GM23338 (cell line): ENCODE results near the gene IDS. TPM values are rescaled to one million over a fixed set of nuclear protein-coding genes. Genes with fewer than 3 reads are reported as not detected.

Source experiments
- ATAC-seq: fragments of 200-7000 bp; cut with Tn5 transposase; 3 replicates; pipeline ENCODE4 v1.9.1; 2020
- DNase-seq: peaks from one replicate; pipeline ENCODE4 v3.0.0-alpha.2; 2015; ENCODE audit warnings: low spot score
- H2AFZ ChIP-seq: fragments of 200-600 bp; sonication (generic); 2 replicates; pipeline ENCODE4 v1.8.0; 2016; ENCODE audit warnings: antibody characterized with exemption, mild to moderate bottlenecking, moderate library complexity
- H3F3A ChIP-seq: fragments of 200-600 bp; sonication (generic); replicated peaks from 2 replicates; pipeline ENCODE4 v1.8.0; 2017; ENCODE audit warnings: antibody characterized with exemption, mixed run types, low read depth
- H3K27ac ChIP-seq: fragments of 200-600 bp; sonication (generic); 2 replicates; pipeline ENCODE4 v1.6.1; 2016; ENCODE audit warnings: low read depth
- H3K27me3 ChIP-seq: fragments of 200-600 bp; sonication (generic); 2 replicates; pipeline ENCODE4 v1.8.0; 2016; ENCODE audit warnings: mild to moderate bottlenecking, mixed run types, moderate library complexity; ENCODE audit not compliant: insufficient read depth
- H3K36me3 ChIP-seq: fragments of 200-600 bp; sonication (generic); 2 replicates; pipeline ENCODE4 v1.8.0; 2016; ENCODE audit warnings: mild to moderate bottlenecking; ENCODE audit not compliant: insufficient read depth
- H3K4me1 ChIP-seq: fragments of 200-600 bp; sonication (generic); 2 replicates; pipeline ENCODE4 v1.8.0; 2016; ENCODE audit warnings: mild to moderate bottlenecking, moderate library complexity; ENCODE audit not compliant: insufficient read depth
- H3K4me2 ChIP-seq: fragments of 200-600 bp; sonication (generic); 2 replicates; pipeline ENCODE4 v1.7.1; 2017; ENCODE audit warnings: mixed run types
- H3K4me3 ChIP-seq: fragments of 200-600 bp; sonication (generic); 2 replicates; pipeline ENCODE4 v1.6.1; 2016; ENCODE audit warnings: mixed run types
- H3K79me2 ChIP-seq: fragments of 200-600 bp; sonication (generic); replicated peaks from 2 replicates; pipeline ENCODE4 v1.8.0; 2017; ENCODE audit warnings: mild to moderate bottlenecking; ENCODE audit not compliant: insufficient read depth
- H3K9me2 ChIP-seq: fragments of 200-600 bp; sonication (generic); 2 replicates; pipeline ENCODE4 v1.8.0; 2017; ENCODE audit not compliant: insufficient read depth
- H4K20me1 ChIP-seq: fragments of 200-600 bp; sonication (generic); replicated peaks from 2 replicates; pipeline ENCODE4 v1.8.0; 2017; ENCODE audit warnings: mild to moderate bottlenecking; ENCODE audit not compliant: insufficient read depth
- H3K27ac Mint-ChIP-seq: 2 replicates; pipeline ENCODE4 v1.8.0; 2020; ENCODE audit warnings: inconsistent platforms, mild to moderate bottlenecking, moderate library complexity, mixed read lengths
- H3K27me3 Mint-ChIP-seq: 3 replicates; pipeline ENCODE4 v1.8.0; 2022; ENCODE audit warnings: low read depth, mild to moderate bottlenecking, moderate library complexity, mixed read lengths, inconsistent platforms; ENCODE audit not compliant: insufficient read depth, poor library complexity
- H3K36me3 Mint-ChIP-seq: 3 replicates; pipeline ENCODE4 v1.8.0; 2021; ENCODE audit warnings: low read depth, mild to moderate bottlenecking, inconsistent platforms, moderate library complexity, mixed read lengths
- H3K4me1 Mint-ChIP-seq: 3 replicates; pipeline ENCODE4 v1.8.0; 2020; ENCODE audit warnings: mild to moderate bottlenecking, inconsistent platforms, mixed read lengths
- H3K4me3 Mint-ChIP-seq: 3 replicates; pipeline ENCODE4 v1.8.0; 2021; ENCODE audit warnings: moderate library complexity, mild to moderate bottlenecking, inconsistent platforms, mixed read lengths
- H3K9me3 Mint-ChIP-seq: 3 replicates; pipeline ENCODE4 v1.8.0; 2020; ENCODE audit warnings: moderate library complexity, mild to moderate bottlenecking, inconsistent platforms, mixed read lengths
- CREB1 ChIP-seq: fragments of 250-450 bp; sonication (Bioruptor Pico); IDR thresholded peaks from 2 replicates; pipeline ENCODE4 v1.5.0; 2020; ENCODE audit warnings: low read depth, mild to moderate bottlenecking, moderate library complexity
- EZH2 ChIP-seq: fragments of 200-600 bp; sonication (generic); IDR thresholded peaks from one replicate; pipeline ENCODE4 v1.8.0; 2017; ENCODE audit warnings: antibody characterized with exemption, mild to moderate bottlenecking, low read depth; ENCODE audit not compliant: unreplicated experiment
- EZH2phosphoT487 ChIP-seq: fragments of 200-600 bp; sonication (generic); IDR thresholded peaks from one replicate; pipeline ENCODE4 v1.8.1; 2018; ENCODE audit warnings: antibody characterized with exemption; ENCODE audit not compliant: unreplicated experiment
- JUNB ChIP-seq: IDR thresholded peaks from one replicate; pipeline ENCODE4 v1.6.1; 2016; ENCODE audit warnings: antibody characterized with exemption; ENCODE audit not compliant: unreplicated experiment
- NANOG ChIP-seq: IDR thresholded peaks from 2 replicates; pipeline ENCODE4 v1.6.1; 2016; ENCODE audit warnings: antibody characterized with exemption, borderline replicate concordance
- POLR2AphosphoS5 ChIP-seq: IDR thresholded peaks from 2 replicates; pipeline ENCODE4 v1.6.1; 2016; ENCODE audit warnings: antibody characterized with exemption, low read depth
- STAT1 ChIP-seq: IDR thresholded peaks from one replicate; pipeline ENCODE4 v1.6.1; 2016; ENCODE audit warnings: antibody characterized with exemption; ENCODE audit not compliant: unreplicated experiment
- ZNF114 ChIP-seq: fragments of 250-450 bp; sonication (Bioruptor Pico); IDR thresholded peaks from 2 replicates; pipeline ENCODE4 v1.5.0; 2020; ENCODE audit warnings: mild to moderate bottlenecking, moderate library complexity
- ZNF331 ChIP-seq: fragments of 250-450 bp; sonication (Bioruptor Pico); IDR thresholded peaks from 2 replicates; pipeline ENCODE4 v1.5.0; 2020; ENCODE audit warnings: low read depth, mild to moderate bottlenecking, moderate library complexity
- polyA plus RNA-seq: library from polyadenylated mRNA; unstranded; fragments of >200 nt; fragmentation: Nextera tagmentation; extraction: Ambion mirVana; gene quantifications from 2 replicates; pipeline ENCODE4 v1.2.1, GENCODE V29; 2016
- total RNA-seq: library from RNA; depleted of rRNA; stranded (reverse); fragments of >200 nt; shearing (Covaris generic); gene quantifications from 2 replicates; pipeline ENCODE4 v1.2.3, GENCODE V29; 2014
- TF ChIP-seq, protein P1 (sequence below), 2 experiments: fragments of 200-600 bp in 1 of 2; sonication (generic) in 1 of 2; conservative IDR thresholded peaks; 2 replicates each; pipeline versions ENCODE4 v1.5.1 to v1.6.1; 2016 to 2017; ENCODE audit warnings: antibody characterized with exemption in 2 of 2, low read depth in 2 of 2, mild to moderate bottlenecking in 2 of 2, moderate library complexity in 1 of 2
- TF ChIP-seq, protein P2 (sequence below): IDR thresholded peaks from 2 replicates; pipeline ENCODE4 v1.6.1; 2016; ENCODE audit warnings: antibody characterized with exemption
- TF ChIP-seq, protein P3 (sequence below): fragments of 250-450 bp; sonication (Bioruptor Pico); IDR thresholded peaks from 2 replicates; pipeline ENCODE4 v1.5.0; 2020; ENCODE audit warnings: mild to moderate bottlenecking, moderate library complexity
- TF ChIP-seq, protein P4 (sequence below): IDR thresholded peaks from one replicate; pipeline ENCODE4 v1.6.1; 2018; ENCODE audit warnings: antibody characterized with exemption; ENCODE audit not compliant: unreplicated experiment

The IDS gene
- total and polyA plus RNA-seq, 2 experiments from 2014 or later = 8.2 to 12.3 TPM

DNA sequence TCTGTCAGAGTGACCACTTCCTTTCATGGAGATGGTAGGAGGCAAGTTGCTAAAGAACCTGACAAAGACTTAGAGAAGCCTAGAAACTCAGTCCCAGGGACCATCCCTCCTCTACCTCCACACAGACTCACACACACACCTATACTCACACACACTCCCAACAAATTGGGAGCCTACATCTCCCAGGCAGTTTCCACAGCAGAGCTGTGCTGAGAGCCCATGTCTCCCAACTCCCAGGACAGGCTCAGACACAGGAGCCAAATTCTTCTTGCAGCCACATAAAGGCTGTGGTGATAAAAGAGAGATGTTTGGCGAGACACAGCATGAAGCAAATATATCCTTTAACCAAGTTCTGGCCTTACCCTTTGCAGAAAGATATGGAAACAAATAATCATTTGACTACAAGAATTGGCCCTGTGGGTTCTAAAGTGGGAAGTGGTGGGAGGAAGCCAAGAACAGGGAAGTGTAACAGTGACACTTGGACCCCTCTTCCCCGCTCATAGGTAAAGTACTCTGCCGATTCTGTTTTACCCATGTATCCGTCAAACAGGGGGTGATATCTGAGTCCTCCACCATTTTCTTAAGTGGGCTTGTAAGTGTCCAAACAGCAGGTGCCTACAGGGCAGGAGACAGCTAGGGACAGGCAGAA is 11.0 kb upstream of the IDS start:
- Mint-ChIP-seq H3K27ac (no peak overlapping the region), H3K4me1 (peaks cover 2% of the 10 kb centered on the region; the same call in 2 of the 3 replicates), H3K4me3 (no peak overlapping the region), H3K36me3 (no peaks in the 10 kb centered on the region), H3K9me3 (no peaks in the 10 kb centered on the region), H3K27me3 (peaks cover 2% of the 10 kb centered on the region)
- DNase-seq = no peak
- Histone ChIP-seq H3F3A (no peaks in the 10 kb centered on the region), H3K27ac (no peak overlapping the region), H3K4me1 (no peaks in the 10 kb centered on the region), H2AFZ (no peak overlapping the region), H3K79me2 (no peaks in the 10 kb centered on the region), H3K9me2 (no peaks in the 10 kb centered on the region), H3K27me3 (no peaks in the 10 kb centered on the region), H3K4me2 (no peak overlapping the region), H3K36me3 (no peaks in the 10 kb centered on the region), H3K4me3 (no peak overlapping the region), H4K20me1 (no peaks in the 10 kb centered on the region)
- TF ChIP-seq EZH2 = no peak
- TF ChIP-seq, protein P1, sequence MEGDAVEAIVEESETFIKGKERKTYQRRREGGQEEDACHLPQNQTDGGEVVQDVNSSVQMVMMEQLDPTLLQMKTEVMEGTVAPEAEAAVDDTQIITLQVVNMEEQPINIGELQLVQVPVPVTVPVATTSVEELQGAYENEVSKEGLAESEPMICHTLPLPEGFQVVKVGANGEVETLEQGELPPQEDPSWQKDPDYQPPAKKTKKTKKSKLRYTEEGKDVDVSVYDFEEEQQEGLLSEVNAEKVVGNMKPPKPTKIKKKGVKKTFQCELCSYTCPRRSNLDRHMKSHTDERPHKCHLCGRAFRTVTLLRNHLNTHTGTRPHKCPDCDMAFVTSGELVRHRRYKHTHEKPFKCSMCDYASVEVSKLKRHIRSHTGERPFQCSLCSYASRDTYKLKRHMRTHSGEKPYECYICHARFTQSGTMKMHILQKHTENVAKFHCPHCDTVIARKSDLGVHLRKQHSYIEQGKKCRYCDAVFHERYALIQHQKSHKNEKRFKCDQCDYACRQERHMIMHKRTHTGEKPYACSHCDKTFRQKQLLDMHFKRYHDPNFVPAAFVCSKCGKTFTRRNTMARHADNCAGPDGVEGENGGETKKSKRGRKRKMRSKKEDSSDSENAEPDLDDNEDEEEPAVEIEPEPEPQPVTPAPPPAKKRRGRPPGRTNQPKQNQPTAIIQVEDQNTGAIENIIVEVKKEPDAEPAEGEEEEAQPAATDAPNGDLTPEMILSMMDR (conservative IDR thresholded peaks at IDR 0.05; ENCODE audit: low read depth in 2 of 2) = no peak
- no peak for TF ChIP-seq CREB1 (CRISPR knock-in tag)
- TF ChIP-seq, protein P2, sequence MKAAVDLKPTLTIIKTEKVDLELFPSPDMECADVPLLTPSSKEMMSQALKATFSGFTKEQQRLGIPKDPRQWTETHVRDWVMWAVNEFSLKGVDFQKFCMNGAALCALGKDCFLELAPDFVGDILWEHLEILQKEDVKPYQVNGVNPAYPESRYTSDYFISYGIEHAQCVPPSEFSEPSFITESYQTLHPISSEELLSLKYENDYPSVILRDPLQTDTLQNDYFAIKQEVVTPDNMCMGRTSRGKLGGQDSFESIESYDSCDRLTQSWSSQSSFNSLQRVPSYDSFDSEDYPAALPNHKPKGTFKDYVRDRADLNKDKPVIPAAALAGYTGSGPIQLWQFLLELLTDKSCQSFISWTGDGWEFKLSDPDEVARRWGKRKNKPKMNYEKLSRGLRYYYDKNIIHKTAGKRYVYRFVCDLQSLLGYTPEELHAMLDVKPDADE = no peak
- no peak for TF ChIP-seq EZH2phosphoT487
- TF ChIP-seq, protein P3, sequence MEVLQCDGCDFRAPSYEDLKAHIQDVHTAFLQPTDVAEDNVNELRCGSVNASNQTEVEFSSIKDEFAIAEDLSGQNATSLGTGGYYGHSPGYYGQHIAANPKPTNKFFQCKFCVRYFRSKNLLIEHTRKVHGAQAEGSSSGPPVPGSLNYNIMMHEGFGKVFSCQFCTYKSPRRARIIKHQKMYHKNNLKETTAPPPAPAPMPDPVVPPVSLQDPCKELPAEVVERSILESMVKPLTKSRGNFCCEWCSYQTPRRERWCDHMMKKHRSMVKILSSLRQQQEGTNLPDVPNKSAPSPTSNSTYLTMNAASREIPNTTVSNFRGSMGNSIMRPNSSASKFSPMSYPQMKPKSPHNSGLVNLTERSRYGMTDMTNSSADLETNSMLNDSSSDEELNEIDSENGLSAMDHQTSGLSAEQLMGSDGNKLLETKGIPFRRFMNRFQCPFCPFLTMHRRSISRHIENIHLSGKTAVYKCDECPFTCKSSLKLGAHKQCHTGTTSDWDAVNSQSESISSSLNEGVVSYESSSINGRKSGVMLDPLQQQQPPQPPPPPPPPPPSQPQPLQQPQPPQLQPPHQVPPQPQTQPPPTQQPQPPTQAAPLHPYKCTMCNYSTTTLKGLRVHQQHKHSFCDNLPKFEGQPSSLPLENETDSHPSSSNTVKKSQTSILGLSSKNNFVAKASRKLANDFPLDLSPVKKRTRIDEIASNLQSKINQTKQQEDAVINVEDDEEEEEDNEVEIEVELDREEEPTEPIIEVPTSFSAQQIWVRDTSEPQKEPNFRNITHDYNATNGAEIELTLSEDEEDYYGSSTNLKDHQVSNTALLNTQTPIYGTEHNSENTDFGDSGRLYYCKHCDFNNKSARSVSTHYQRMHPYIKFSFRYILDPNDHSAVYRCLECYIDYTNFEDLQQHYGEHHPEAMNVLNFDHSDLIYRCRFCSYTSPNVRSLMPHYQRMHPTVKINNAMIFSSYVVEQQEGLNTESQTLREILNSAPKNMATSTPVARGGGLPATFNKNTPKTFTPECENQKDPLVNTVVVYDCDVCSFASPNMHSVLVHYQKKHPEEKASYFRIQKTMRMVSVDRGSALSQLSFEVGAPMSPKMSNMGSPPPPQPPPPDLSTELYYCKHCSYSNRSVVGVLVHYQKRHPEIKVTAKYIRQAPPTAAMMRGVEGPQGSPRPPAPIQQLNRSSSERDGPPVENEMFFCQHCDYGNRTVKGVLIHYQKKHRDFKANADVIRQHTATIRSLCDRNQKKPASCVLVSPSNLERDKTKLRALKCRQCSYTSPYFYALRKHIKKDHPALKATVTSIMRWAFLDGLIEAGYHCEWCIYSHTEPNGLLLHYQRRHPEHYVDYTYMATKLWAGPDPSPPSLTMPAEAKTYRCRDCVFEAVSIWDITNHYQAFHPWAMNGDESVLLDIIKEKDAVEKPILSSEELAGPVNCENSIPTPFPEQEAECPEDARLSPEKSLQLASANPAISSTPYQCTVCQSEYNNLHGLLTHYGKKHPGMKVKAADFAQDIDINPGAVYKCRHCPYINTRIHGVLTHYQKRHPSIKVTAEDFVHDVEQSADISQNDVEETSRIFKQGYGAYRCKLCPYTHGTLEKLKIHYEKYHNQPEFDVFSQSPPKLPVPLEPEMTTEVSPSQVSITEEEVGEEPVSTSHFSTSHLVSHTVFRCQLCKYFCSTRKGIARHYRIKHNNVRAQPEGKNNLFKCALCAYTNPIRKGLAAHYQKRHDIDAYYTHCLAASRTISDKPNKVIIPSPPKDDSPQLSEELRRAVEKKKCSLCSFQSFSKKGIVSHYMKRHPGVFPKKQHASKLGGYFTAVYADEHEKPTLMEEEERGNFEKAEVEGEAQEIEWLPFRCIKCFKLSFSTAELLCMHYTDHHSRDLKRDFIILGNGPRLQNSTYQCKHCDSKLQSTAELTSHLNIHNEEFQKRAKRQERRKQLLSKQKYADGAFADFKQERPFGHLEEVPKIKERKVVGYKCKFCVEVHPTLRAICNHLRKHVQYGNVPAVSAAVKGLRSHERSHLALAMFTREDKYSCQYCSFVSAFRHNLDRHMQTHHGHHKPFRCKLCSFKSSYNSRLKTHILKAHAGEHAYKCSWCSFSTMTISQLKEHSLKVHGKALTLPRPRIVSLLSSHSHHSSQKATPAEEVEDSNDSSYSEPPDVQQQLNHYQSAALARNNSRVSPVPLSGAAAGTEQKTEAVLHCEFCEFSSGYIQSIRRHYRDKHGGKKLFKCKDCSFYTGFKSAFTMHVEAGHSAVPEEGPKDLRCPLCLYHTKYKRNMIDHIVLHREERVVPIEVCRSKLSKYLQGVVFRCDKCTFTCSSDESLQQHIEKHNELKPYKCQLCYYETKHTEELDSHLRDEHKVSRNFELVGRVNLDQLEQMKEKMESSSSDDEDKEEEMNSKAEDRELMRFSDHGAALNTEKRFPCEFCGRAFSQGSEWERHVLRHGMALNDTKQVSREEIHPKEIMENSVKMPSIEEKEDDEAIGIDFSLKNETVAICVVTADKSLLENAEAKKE (CRISPR knock-in tag) = no peak
- no peak for TF ChIP-seq STAT1
- TF ChIP-seq ZNF114 (CRISPR knock-in tag) = no peak
- TF ChIP-seq, protein P4, sequence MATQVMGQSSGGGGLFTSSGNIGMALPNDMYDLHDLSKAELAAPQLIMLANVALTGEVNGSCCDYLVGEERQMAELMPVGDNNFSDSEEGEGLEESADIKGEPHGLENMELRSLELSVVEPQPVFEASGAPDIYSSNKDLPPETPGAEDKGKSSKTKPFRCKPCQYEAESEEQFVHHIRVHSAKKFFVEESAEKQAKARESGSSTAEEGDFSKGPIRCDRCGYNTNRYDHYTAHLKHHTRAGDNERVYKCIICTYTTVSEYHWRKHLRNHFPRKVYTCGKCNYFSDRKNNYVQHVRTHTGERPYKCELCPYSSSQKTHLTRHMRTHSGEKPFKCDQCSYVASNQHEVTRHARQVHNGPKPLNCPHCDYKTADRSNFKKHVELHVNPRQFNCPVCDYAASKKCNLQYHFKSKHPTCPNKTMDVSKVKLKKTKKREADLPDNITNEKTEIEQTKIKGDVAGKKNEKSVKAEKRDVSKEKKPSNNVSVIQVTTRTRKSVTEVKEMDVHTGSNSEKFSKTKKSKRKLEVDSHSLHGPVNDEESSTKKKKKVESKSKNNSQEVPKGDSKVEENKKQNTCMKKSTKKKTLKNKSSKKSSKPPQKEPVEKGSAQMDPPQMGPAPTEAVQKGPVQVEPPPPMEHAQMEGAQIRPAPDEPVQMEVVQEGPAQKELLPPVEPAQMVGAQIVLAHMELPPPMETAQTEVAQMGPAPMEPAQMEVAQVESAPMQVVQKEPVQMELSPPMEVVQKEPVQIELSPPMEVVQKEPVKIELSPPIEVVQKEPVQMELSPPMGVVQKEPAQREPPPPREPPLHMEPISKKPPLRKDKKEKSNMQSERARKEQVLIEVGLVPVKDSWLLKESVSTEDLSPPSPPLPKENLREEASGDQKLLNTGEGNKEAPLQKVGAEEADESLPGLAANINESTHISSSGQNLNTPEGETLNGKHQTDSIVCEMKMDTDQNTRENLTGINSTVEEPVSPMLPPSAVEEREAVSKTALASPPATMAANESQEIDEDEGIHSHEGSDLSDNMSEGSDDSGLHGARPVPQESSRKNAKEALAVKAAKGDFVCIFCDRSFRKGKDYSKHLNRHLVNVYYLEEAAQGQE = no peak
- TF ChIP-seq JUNB = no peak
- no peak for TF ChIP-seq POLR2AphosphoS5
- TF ChIP-seq NANOG = no peak
- no peak for TF ChIP-seq ZNF331 (CRISPR knock-in tag)
- no peak for ATAC-seq
